ENCODE measurements around the gene LCLAT1.

The LCLAT1 gene

DNA sequence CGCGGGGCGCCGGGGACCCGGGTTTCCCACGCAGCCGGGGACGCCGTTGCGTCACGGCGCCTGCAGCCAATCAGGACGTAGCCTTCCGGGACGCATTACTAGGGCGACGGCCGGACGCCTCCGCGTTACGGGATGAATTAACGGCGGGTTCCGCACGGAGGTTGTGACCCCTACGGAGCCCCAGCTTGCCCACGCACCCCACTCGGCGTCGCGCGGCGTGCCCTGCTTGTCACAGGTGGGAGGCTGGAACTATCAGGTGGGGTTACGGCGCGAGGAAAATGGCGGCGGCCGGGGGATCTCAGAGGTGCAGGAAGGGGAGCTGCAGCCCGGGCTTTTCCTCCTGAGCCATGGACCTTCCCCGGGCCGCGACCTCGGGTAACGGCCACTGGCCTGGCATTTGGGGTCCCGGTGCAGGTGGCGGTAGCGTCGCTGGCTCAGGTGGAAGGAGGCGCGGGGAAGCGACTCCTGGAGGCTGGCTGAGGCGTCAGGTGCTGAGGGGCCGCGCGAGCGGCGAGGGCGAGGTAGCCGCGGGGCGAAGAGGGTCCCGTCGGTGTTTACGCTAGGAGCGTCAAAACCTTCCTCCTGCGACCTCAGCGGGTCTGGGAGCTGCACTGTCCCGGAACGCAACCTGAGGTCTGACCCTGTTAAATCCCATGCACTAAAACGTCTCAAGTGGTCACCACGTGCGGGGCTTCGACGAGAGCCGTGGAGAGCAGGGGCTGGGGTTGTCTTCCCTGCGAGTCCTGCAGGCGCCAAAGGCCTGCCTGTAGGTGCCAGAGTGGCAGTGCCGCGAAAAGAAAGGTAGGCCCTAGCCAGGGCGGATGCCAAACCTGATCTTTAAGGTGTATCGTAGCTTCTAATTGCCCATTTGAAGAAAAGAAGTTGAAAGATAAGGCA lies at the start of gene LCLAT1:
Gene LCLAT1, plus strand, starts transcription at position 98 of the 897 bp plus-strand sequence. CDS start 78,345 bp downstream, outside the sequence.
- DNase-seq, result peak; percentile 38 to 86

- no peak for DNase-seq
These were observed 48.8 kb upstream of the LCLAT1 start for GRCh38 chr2:30398084-30398873.

GRCh38 chr2:30400151-30400954 lies 46.7 kb upstream of the LCLAT1 start:
- DNase-seq, result no peak

DNA sequence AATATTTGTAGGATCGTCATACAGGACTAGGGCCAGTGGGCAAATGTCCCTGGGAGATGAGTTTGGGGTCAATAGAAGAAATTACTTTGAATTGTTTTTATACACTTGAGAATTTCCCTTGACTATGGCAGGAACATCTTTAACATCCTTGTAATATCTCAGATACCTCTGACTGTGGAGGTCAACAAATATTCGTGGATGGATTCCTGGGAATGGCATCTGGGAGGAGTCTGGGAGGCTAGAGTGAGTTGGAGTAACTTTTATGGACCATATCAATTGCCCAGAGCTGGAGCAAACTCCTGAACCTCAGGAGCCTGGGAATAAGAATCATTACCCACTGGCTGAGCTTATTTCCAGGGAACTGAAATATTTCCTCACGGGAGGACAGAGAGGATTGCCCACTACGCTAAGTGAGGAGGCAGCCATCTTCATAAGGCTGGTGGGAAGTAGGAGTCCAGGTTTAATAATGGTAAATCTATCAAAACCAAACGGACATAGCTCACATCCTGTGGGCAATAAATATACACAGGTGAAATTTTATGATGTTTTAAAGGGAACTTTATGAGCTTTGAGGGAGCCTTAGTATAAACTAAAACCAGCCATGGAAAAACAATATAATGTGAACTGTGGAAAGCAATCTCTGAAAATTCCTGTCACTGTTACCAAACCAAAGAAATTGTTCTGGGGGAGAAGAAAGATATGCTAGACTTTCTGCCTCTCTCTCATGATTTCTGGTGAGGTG lies 44.4 kb upstream of the LCLAT1 start:
- DNase-seq, result no peak

DNA sequence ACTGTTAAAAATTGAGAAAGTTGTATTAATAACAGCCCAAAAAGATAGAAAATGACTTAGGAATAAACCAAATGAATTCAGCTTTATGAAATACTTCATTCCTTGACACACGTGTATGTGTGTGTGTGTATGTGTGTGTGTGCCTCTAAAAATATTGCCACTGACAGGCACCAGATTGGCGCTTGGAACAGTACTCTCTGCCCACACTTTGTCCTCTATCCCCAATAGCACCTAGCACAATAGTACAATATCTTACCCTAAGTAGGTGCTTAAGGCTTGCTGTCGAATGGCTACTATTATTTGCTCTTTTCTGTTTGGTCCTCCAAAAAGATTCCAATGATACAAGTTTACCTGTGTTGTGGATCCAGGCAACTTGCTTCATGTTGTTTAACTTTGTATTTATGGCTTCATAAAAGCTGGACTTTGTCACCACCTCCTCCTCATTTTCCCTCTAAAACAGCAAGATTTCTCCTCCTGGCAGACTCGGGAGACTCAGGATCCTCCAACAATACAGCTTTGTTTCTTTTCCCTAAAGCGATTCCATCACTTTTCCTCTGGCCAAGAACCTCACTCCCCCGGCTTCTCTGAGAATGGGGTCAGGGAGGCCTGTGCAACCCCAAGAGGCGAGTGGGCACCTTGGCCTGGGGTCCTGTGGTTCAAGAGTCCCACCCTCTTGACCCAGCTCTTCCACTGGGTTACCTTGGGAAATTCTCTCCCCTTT lies 43.3 kb upstream of the LCLAT1 start:
- DNase-seq, result no peak

DNA sequence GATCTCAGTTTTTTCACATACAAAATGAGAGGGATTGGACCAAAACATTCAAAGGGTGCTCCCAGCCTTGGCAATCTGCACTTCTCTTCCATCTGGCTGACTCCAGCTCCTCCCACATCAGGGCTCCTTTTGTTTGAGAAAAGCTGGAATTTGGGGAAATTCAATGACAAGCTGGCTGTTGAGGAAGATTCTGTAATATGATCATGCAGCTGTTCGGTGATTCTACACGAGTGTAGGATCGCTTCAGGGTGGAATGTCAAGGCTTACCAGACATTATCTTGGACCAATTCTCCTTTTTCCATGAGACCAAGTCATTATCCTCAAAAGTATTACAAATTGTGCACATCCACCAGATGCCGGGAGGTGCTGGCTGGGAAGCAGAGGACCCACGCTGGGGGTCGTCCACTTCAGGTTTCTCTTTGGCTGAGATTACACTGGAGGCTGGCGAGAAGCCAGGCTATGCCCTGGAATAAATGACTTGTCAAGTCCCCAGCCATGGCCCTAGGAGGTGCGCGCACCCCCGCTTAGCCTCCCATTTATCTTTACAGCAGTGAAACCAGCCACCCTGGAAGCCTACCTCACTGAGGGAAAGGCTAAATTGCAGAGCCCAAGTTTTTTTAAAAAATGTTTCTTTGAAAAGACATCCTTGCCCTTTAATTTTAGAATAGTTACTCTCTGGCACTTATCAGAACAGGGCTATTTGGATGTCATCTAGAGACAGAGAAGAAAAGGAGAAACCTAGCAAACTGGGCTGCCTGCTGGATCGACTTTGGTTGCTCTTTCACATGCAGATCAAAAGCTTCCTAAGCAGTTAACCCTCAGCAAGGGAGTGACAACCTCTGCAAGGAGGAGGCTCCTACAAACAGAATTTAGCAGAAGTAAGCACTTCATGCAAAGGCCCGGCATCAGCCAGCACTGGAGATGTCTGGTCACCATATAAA lies 42.5 kb upstream of the LCLAT1 start:
- DNase-seq, result no peak

GRCh38 chr2:30405260-30405605 lies 41.8 kb upstream of the LCLAT1 start:
- no peak for DNase-seq

DNA sequence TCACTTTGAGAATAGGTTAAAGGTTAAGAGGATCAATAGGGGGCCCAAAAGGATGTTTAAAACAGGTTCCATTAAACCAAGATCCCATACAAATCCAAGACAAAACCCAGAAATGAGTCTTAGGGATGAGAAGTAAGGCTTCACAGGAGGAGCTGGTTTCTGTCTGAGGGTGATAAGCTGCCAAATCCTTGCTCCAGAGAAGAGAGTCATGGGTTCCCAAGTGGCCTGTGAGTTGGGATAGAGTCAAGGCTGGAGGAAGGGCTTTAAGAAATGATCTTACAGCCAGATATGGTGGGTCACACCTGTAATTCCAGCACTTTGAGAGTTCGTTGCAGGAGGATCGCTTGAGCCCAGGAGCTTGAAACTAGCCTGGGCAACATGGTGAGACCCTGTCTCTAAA lies 40.2 kb upstream of the LCLAT1 start:
- no peak for DNase-seq

DNA sequence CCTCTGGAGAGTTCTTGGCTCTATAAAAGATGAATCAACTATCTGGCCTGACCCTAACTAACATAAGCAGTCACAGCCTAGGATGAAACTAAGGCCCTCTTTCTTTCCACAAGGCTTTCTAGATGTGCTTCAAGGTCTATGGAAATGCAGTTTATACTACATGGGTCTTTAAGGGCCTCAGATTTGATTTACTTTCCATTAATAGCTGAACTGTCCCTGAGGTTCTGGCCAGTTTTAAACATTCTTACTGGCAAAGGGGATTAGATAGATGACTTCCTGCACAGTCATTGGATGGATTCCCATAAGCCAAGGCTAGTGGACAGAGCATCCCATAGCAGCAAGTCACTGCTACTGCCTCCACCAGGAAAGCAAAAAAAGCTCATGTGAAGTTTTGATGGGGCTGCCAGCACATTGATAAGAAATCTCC lies 38.1 kb upstream of the LCLAT1 start:
- no peak for DNase-seq

DNA sequence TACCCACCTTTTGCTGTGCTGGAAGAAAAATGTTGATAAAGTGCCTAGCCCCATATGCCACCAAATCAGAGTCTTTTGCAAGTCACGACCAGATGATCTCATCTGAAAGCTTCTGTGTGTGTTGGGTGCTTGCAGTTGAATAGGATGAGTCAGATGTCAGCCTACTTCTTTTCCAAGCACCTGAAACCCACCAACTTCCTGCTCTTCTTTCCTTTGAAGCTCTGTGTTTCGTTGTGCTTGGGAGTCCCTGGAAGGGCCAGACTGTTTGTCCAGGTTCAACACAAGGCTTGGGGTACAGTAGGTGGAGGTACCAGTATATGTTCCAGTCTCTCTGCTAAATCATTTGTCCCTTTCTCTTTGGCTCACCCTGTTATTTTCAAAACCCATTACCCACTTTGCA lies 36.8 kb upstream of the LCLAT1 start:
- no peak for DNase-seq

- no peak for DNase-seq
These were observed 34.9 kb upstream of the LCLAT1 start for GRCh38 chr2:30412047-30412683.

GRCh38 chr2:30412684-30413570 lies 34.1 kb upstream of the LCLAT1 start:
- no peak for DNase-seq

DNA sequence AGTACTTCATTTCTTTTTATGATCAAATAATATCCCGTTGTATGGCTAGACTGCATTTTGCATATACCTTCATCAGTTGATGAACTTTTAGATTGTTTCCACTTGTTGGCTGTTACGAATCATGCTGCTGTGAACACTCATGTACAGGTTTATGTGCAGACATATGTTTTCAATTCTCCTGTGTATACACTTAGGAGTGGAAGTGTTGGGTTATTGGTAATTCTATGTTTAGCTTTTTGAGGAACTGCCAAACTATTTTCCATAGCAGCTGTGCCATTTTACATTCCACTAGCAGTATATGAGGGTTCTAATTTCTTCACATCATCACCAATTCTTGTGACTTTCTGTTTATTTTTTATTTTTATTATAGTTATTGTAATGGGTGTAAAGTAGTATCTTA lies 32.1 kb upstream of the LCLAT1 start:
- DNase-seq, result no peak

DNA sequence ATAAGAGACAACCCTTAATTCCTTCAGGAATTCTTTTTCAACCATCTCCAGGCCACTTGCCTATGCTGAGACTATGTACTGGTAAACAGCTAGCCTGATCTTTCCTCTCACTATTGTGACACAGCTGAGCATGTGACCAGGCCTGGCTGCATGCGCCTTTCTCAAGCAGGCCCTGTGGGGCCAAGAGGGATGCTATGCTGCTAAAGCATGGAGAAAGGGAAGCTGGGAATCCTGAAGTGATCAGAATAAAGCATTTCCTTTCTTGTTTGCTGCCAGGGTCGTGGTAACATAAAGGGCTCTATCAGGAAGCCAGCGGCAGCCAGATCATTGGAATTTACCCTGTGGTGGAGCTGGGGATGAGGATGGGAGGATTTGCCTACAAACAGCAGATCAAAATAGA lies 29.8 kb upstream of the LCLAT1 start:
- no peak for DNase-seq

DNA sequence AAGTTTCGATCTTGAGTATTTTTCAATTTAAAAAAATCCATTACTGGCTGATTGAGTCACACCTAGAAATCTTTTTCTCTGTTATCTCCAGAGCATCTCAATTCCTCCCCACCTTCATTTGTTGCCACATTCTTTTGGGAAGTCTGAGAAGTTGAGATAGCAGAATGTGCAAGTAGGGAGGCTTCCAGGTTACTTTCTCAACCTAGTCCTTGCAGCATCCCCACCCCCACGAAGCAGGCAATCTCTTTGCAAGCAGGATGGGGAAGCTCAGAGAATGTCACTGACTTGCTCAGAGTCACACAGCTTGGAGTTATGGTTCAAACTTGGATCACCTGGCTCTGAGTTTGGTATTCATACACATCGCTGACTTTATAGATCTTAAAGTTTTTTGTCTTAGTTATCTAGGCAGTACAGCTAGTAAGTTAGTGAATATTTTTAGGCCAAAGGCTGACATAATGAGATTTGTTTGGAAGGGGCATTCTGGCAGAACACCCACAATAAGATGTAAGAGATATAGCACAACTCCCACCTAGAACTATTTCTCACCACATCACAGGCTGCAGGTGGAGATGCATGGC lies 25.9 kb upstream of the LCLAT1 start:
- no peak for DNase-seq

- peak; percentile 27 to 59 for DNase-seq
These were observed 25.2 kb upstream of the LCLAT1 start for GRCh38 chr2:30421604-30422443.

- DNase-seq, result peak in 1 of 2 experiments; percentile 2
These were observed 24.5 kb upstream of the LCLAT1 start for GRCh38 chr2:30422444-30423040.

Measured in NCI-H526 (cell line).